Kidney capillary endothelial cell (primary cell): ENCODE results near the gene ANKEF1.

Experiments
- DNase-seq: peaks from one replicate; pipeline ENCODE4 v3.0.0-alpha.2; 2018; ENCODE audit warnings: low spot score

The ANKEF1 gene

DNA sequence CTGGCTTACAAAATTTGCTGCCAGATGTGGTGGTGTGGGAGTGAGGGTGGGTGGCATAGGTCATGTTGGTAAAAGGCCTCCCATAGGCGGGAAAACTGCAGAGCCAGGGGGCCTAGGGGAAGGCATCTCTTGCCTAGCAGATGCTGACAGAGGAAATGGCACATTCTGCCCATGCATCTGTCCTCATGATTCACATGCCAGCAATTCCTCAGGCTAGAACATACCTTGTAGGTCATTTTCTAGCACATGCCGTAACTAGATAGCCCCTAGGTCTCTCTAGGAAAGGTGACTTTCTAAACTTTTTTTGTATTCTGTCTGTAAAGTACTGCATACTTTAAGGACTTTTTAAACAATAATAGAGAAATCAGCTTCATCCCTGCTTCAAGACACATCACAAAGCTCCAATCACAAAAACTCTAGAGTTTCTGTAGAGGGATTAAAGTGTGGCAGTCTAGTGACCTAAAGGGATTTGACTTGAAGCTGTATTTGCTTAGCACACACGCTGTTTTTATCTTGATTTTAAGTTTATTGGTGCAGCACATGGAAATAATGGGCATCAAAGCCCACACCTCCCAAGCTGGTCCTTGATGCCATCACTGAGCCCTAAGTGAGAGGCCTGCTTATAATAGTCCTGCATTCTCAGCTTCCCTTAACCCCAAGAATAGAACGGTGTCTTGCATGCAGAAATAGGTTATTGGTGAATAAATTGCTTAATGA, 55.2 kb downstream of the ANKEF1 start:
- DNase-seq = no peak

DNA sequence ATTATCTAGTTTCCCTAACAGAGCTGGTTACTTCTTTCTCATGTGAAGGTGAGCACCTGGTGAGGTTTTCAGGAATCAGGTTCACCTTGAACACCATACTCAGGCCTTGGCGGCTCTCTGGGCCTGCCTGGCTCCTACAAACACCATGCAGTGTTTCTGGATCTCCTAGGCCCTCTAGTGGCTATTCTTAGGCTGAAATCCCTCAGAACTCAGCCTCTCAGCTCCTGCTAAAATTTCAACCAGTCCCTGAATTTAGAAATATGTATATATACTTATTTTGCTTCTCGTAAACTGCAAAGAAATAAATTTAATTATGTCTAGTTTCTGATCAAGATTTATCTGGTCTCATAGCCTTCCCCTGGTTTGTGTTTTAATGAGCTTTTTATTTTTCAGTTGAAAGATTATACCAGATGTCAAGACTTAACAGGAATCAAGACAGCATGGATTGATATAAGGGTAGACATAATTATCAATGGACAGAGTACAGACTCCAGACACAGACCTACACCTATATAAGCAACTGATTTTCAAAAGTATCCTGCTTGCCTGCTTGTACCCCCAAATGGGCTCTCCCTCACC, 55.9 kb downstream of the ANKEF1 start:
- DNase-seq = peak; percentile 47

DNA sequence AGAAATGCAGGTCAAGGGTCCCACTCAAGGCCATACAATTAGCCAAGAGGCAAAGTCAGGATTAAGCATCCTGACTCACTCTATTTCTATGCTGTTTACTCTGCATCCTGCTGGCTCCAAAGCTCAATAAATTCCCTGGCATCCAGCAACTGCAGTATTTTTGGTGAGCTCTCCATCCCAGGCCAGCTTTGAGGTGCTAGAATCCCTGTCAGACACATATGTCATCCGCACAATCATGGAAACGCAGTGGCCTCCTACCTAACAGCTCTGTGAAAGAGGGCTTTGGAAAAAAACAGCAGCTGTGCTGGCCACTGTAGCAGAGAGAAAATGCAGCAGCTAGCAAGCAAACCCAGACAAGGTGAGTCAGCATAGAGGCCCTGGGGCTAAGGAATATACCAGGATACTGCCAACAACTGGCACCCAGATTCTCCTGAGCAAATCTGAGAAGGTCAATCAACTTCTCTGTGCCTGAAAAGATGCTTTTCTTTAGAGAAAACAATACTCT, 58.4 kb downstream of the ANKEF1 start:
- DNase-seq = peak; percentile 38

DNA sequence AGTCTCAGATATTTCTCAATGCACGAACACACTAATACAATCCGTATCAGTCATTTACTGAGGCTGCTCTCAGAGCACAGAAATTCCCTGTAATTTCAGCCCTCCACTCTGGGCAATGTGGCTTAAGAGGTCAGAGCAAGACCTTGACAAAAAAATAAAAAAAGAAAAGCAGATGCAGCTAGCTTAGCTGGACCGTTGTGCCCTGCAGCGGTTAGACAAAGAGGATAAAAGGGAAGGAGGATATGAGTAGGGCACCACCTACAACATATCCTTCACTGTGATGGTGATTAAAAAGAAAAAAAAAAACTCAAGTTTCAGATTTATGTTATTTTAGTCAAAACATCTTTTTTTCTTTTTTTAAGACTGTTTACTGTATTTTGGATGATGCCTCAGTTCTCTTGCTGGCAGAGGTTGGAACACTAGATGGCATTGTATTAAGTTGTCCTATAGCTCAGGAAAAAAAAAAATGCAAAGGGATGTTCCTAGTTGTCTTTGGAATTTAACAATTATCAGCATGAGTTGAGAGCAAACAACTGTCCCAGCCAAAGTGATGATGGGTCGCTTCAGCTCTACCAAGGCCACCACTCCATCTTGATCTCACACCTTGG, 59.9 kb downstream of the ANKEF1 start:
- DNase-seq = peak; percentile 10

DNA sequence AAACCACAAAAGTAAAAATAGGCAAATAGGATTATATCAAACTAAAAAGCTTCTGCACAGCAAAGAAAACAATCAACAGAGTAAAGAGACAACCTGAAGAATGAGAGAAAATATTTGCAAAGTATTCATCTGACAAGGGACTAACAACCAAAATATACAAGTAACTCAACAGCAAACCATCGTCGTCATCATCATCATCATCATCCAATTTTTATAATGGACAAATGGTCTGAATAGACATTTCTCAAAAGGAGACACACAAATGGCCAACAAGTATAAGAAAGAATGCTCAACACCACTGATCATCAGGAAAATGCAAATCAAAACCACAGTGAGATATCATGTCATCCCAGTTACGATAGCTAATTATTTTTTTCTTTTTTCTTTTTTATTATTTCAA, 62.0 kb downstream of the ANKEF1 start:
- no peak for DNase-seq

DNA sequence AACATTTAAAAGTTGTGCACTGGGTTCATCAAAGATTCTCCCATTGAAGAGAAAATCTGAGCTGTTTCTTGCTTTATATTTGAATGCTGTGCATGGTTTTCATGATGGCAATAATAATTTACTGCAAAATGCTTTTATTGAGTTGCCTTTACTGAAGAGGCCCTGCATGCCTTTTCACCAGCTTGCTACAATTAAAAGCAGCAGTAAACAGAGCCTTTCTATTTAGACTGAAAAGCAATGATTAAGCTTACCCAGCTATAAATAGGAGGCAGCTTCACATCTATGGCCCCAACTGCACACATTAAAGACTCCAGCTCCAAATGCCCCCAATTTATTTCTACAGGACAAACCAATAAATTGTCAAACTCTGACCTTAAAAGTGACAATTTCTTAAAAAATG, 70.3 kb downstream of the ANKEF1 start:
- DNase-seq = no peak
